Measurements from ENCODE around the gene CDCA8.

- TF ChIP-seq, protein P1, sequence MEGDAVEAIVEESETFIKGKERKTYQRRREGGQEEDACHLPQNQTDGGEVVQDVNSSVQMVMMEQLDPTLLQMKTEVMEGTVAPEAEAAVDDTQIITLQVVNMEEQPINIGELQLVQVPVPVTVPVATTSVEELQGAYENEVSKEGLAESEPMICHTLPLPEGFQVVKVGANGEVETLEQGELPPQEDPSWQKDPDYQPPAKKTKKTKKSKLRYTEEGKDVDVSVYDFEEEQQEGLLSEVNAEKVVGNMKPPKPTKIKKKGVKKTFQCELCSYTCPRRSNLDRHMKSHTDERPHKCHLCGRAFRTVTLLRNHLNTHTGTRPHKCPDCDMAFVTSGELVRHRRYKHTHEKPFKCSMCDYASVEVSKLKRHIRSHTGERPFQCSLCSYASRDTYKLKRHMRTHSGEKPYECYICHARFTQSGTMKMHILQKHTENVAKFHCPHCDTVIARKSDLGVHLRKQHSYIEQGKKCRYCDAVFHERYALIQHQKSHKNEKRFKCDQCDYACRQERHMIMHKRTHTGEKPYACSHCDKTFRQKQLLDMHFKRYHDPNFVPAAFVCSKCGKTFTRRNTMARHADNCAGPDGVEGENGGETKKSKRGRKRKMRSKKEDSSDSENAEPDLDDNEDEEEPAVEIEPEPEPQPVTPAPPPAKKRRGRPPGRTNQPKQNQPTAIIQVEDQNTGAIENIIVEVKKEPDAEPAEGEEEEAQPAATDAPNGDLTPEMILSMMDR (IDR thresholded peaks at IDR 0.05; ENCODE audit: low read depth, low read length, poor library complexity, severe bottlenecking) = no peak
- no peak for TF ChIP-seq EZH2phosphoT487 (IDR thresholded peaks at IDR 0.05; ENCODE audit: borderline replicate concordance, low read length)
These were observed 26.7 kb downstream of the CDCA8 start for GRCh38 chr1:37718901-37719571.
